ENCODE results near the gene ATXN10.
"Not testable (repeated sequence)": the region's sequence is repeated elsewhere in the genome, so short reads cannot be mapped to it uniquely, and the experiment has no call there.

The ATXN10 gene

GRCh38 chr22:45784357-45785277 is 113.0 kb downstream of the ATXN10 start:
- no peak for DNase-seq (ENCODE audit: low read depth in 2 of 2)

- DNase-seq (ENCODE audit: low read depth in 2 of 2), result no peak
Observed at GRCh38 chr22:45785458-45785857, 113.8 kb downstream of the ATXN10 start.

GRCh38 chr22:45786726-45787125 is 115.1 kb downstream of the ATXN10 start:
- DNase-seq (ENCODE audit: low read depth in 2 of 2), result no peak

GRCh38 chr22:45787759-45788158 is 116.1 kb downstream of the ATXN10 start:
- no peak for DNase-seq (ENCODE audit: low read depth in 2 of 2)

GRCh38 chr22:45788522-45788921 is 116.9 kb downstream of the ATXN10 start:
- DNase-seq (ENCODE audit: low read depth in 2 of 2), result no peak

- no peak for DNase-seq (ENCODE audit: low read depth in 2 of 2)
Observed at GRCh38 chr22:45790401-45790800, 118.8 kb downstream of the ATXN10 start.

- DNase-seq (ENCODE audit: low read depth in 2 of 2), result no peak
Observed at GRCh38 chr22:45793161-45793560, 121.5 kb downstream of the ATXN10 start.

- DNase-seq (ENCODE audit: low read depth in 2 of 2), result no peak
Observed at GRCh38 chr22:45793892-45794291, 122.3 kb downstream of the ATXN10 start.

- not testable (repeated sequence) for DNase-seq (ENCODE audit: low read depth in 2 of 2)
Observed at GRCh38 chr22:45796009-45796408, 124.4 kb downstream of the ATXN10 start.

GRCh38 chr22:45799291-45799690 is 127.7 kb downstream of the ATXN10 start:
- no peak for DNase-seq (ENCODE audit: low read depth in 2 of 2)

GRCh38 chr22:45802054-45802453 is 130.4 kb downstream of the ATXN10 start:
- DNase-seq (ENCODE audit: low read depth in 2 of 2), result no peak

- DNase-seq (ENCODE audit: low read depth in 2 of 2), result no peak
Observed at GRCh38 chr22:45804319-45804985, 132.8 kb downstream of the ATXN10 start.

GRCh38 chr22:45804986-45805325 is 133.3 kb downstream of the ATXN10 start:
- DNase-seq (ENCODE audit: low read depth in 2 of 2), result no peak

GRCh38 chr22:45805413-45805812 is 133.8 kb downstream of the ATXN10 start:
- DNase-seq (ENCODE audit: low read depth in 2 of 2), result no peak

GRCh38 chr22:45807156-45807915 is 135.7 kb downstream of the ATXN10 start:
- no peak for DNase-seq (ENCODE audit: low read depth in 2 of 2)

- DNase-seq (ENCODE audit: low read depth in 2 of 2), result no peak
Observed at GRCh38 chr22:45812910-45813309, 141.3 kb downstream of the ATXN10 start.

GRCh38 chr22:45814198-45814597 is 142.6 kb downstream of the ATXN10 start:
- no peak for DNase-seq (ENCODE audit: low read depth in 2 of 2)

GRCh38 chr22:45816776-45817175 is 145.1 kb downstream of the ATXN10 start:
- DNase-seq (ENCODE audit: low read depth in 2 of 2), result no peak

GRCh38 chr22:45817745-45818423 is 146.2 kb downstream of the ATXN10 start:
- no peak for DNase-seq (ENCODE audit: low read depth in 2 of 2)

GRCh38 chr22:45818424-45819085 is 146.9 kb downstream of the ATXN10 start:
- DNase-seq (ENCODE audit: low read depth in 2 of 2), result no peak

- no peak for DNase-seq (ENCODE audit: low read depth in 2 of 2)
Observed at GRCh38 chr22:45819305-45819704, 147.7 kb downstream of the ATXN10 start.

Measured in stimulated activated CD8-positive, alpha-beta memory T cell treated with anti-CD3 and anti-CD28 coated beads, Interleukin-7, amount 100 ng/mL, for 1 hour (primary cell).